ENCODE data around the gene ANKRD33B.
A peak's percentile ranks its signal among the peaks of the same experiment; 100 is the strongest.
"Not testable (repeated sequence)": the region's sequence is repeated elsewhere in the genome, so short reads cannot be mapped to it uniquely, and the experiment has no call there.

Gene ANKRD33B

GRCh38 chr5:10563945-10564837 lies at the start of gene ANKRD33B:
TSS of gene ANKRD33B (plus strand) at chr5:10564070. CDS start at chr5:10564468, 398 bp downstream.
- peak; percentile 78 for DNase-seq

GRCh38 chr5:10514572-10514971 lies 49.3 kb upstream of the ANKRD33B start:
- DNase-seq: not testable (repeated sequence)

GRCh38 chr5:10515492-10515891 lies 48.4 kb upstream of the ANKRD33B start:
- no peak for DNase-seq

GRCh38 chr5:10518347-10518746 lies 45.5 kb upstream of the ANKRD33B start:
- no peak for DNase-seq

- DNase-seq: no peak
Observed at GRCh38 chr5:10519729-10520128, 44.1 kb upstream of the ANKRD33B start.

- DNase-seq: no peak
Observed at GRCh38 chr5:10520706-10521105, 43.2 kb upstream of the ANKRD33B start.

- DNase-seq: no peak
Observed at GRCh38 chr5:10521466-10522223, 42.2 kb upstream of the ANKRD33B start.

- DNase-seq: no peak
Observed at GRCh38 chr5:10522224-10522611, 41.7 kb upstream of the ANKRD33B start.

- no peak for DNase-seq
Observed at GRCh38 chr5:10524376-10525123, 39.3 kb upstream of the ANKRD33B start.

- DNase-seq: no peak
Observed at GRCh38 chr5:10525124-10525495, 38.8 kb upstream of the ANKRD33B start.

GRCh38 chr5:10527281-10527950 lies 36.5 kb upstream of the ANKRD33B start:
- no peak for DNase-seq

- DNase-seq: no peak
Observed at GRCh38 chr5:10528056-10528816, 35.6 kb upstream of the ANKRD33B start.

GRCh38 chr5:10528827-10529226 lies 35.0 kb upstream of the ANKRD33B start:
- no peak for DNase-seq

GRCh38 chr5:10530601-10531320 lies 33.1 kb upstream of the ANKRD33B start:
- DNase-seq: no peak

GRCh38 chr5:10532421-10532820 lies 31.4 kb upstream of the ANKRD33B start:
- no peak for DNase-seq

- no peak for DNase-seq
Observed at GRCh38 chr5:10533226-10533625, 30.6 kb upstream of the ANKRD33B start.

- no peak for DNase-seq
Observed at GRCh38 chr5:10534561-10535530, 29.0 kb upstream of the ANKRD33B start.

GRCh38 chr5:10536511-10536910 lies 27.4 kb upstream of the ANKRD33B start:
- no peak for DNase-seq

- DNase-seq: no peak
Observed at GRCh38 chr5:10536931-10537579, 26.8 kb upstream of the ANKRD33B start.

All from stimulated activated CD4-positive, alpha-beta T cell treated with anti-CD3 and anti-CD28 coated beads, Interleukin-4, amount 100 ng/mL, for 24 hours (primary cell).